SK-N-SH (cell line): ENCODE results near the gene SIRT3.
"Not testable (repeated sequence)": the region's sequence is repeated elsewhere in the genome, so short reads cannot be mapped to it uniquely, and the experiment has no call there.

Experiments used
- GABPA ChIP-seq: IDR thresholded peaks from 2 replicates; pipeline ENCODE4 v1.4.0; 2012; ENCODE audit warnings: low read depth, mild to moderate bottlenecking
- MXI1 ChIP-seq: IDR thresholded peaks from 2 replicates; pipeline ENCODE4 v1.6.1; 2012; ENCODE audit warnings: mild to moderate bottlenecking, low read depth, low read length, improper control_type of control experiment
- NFIC ChIP-seq: IDR thresholded peaks from 2 replicates; pipeline ENCODE4 v1.4.0; 2012; ENCODE audit warnings: borderline replicate concordance
- RAD21 ChIP-seq: IDR thresholded peaks from 2 replicates; pipeline ENCODE4 v1.6.1; 2012; ENCODE audit warnings: mild to moderate bottlenecking, low read length
- RCOR1 ChIP-seq: fragments of 150-350 bp; IDR thresholded peaks from 2 replicates; pipeline ENCODE4 v1.6.1; 2017; ENCODE audit warnings: antibody characterized with exemption, low read length
- SIN3A ChIP-seq: IDR thresholded peaks from 2 replicates; pipeline ENCODE4 v1.6.1; 2012; ENCODE audit warnings: low read depth, mild to moderate bottlenecking, low read length, moderate library complexity, borderline replicate concordance
- TF ChIP-seq, protein P1 (sequence below): fragments of 150-350 bp; IDR thresholded peaks from 2 replicates; pipeline ENCODE4 v1.6.1; 2017; ENCODE audit warnings: antibody characterized with exemption, low read length, low read depth, borderline replicate concordance
- TF ChIP-seq, protein P2 (sequence below): fragments of 200-600 bp; sonication (generic); IDR thresholded peaks from 2 replicates; pipeline ENCODE4 v1.6.1; 2017; ENCODE audit warnings: antibody characterized with exemption, mild to moderate bottlenecking, moderate library complexity
- TF ChIP-seq, protein P3 (sequence below): IDR thresholded peaks from 2 replicates; pipeline ENCODE4 v1.4.0; 2012; ENCODE audit warnings: low read depth
- TF ChIP-seq, protein P4 (sequence below): IDR thresholded peaks from 2 replicates; pipeline ENCODE4 v1.6.1; 2012; ENCODE audit warnings: mild to moderate bottlenecking, low read depth, low read length, moderate library complexity

- TF ChIP-seq, protein P1, sequence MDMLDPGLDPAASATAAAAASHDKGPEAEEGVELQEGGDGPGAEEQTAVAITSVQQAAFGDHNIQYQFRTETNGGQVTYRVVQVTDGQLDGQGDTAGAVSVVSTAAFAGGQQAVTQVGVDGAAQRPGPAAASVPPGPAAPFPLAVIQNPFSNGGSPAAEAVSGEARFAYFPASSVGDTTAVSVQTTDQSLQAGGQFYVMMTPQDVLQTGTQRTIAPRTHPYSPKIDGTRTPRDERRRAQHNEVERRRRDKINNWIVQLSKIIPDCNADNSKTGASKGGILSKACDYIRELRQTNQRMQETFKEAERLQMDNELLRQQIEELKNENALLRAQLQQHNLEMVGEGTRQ: not testable (repeated sequence)
- TF ChIP-seq MXI1, RCOR1, RAD21, SIN3A, GABPA, NFIC: not testable (repeated sequence)
- TF ChIP-seq, protein P2, sequence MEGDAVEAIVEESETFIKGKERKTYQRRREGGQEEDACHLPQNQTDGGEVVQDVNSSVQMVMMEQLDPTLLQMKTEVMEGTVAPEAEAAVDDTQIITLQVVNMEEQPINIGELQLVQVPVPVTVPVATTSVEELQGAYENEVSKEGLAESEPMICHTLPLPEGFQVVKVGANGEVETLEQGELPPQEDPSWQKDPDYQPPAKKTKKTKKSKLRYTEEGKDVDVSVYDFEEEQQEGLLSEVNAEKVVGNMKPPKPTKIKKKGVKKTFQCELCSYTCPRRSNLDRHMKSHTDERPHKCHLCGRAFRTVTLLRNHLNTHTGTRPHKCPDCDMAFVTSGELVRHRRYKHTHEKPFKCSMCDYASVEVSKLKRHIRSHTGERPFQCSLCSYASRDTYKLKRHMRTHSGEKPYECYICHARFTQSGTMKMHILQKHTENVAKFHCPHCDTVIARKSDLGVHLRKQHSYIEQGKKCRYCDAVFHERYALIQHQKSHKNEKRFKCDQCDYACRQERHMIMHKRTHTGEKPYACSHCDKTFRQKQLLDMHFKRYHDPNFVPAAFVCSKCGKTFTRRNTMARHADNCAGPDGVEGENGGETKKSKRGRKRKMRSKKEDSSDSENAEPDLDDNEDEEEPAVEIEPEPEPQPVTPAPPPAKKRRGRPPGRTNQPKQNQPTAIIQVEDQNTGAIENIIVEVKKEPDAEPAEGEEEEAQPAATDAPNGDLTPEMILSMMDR: not testable (repeated sequence)
- TF ChIP-seq, protein P3, sequence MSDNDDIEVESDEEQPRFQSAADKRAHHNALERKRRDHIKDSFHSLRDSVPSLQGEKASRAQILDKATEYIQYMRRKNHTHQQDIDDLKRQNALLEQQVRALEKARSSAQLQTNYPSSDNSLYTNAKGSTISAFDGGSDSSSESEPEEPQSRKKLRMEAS: not testable (repeated sequence)
- TF ChIP-seq, protein P4, sequence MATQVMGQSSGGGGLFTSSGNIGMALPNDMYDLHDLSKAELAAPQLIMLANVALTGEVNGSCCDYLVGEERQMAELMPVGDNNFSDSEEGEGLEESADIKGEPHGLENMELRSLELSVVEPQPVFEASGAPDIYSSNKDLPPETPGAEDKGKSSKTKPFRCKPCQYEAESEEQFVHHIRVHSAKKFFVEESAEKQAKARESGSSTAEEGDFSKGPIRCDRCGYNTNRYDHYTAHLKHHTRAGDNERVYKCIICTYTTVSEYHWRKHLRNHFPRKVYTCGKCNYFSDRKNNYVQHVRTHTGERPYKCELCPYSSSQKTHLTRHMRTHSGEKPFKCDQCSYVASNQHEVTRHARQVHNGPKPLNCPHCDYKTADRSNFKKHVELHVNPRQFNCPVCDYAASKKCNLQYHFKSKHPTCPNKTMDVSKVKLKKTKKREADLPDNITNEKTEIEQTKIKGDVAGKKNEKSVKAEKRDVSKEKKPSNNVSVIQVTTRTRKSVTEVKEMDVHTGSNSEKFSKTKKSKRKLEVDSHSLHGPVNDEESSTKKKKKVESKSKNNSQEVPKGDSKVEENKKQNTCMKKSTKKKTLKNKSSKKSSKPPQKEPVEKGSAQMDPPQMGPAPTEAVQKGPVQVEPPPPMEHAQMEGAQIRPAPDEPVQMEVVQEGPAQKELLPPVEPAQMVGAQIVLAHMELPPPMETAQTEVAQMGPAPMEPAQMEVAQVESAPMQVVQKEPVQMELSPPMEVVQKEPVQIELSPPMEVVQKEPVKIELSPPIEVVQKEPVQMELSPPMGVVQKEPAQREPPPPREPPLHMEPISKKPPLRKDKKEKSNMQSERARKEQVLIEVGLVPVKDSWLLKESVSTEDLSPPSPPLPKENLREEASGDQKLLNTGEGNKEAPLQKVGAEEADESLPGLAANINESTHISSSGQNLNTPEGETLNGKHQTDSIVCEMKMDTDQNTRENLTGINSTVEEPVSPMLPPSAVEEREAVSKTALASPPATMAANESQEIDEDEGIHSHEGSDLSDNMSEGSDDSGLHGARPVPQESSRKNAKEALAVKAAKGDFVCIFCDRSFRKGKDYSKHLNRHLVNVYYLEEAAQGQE: not testable (repeated sequence)
Observed at GRCh38 chr11:189200-189783, 46.9 kb downstream of the SIRT3 start.
